Keratinocyte (primary cell): ENCODE data around the gene NGDN.

Source experiments
- EZH2 ChIP-seq: IDR thresholded peaks from one replicate; pipeline ENCODE4 v1.6.1; 2012; ENCODE audit warnings: inconsistent platforms, mild to moderate bottlenecking, low read length, moderate library complexity
- TF ChIP-seq, protein P1 (sequence below), 3 experiments: IDR thresholded peaks in 1 of 3; conservative IDR thresholded peaks in 1 of 3; optimal IDR thresholded peaks in 1 of 3; 2 replicates in 2 of 3; 3 replicates in 1 of 3; pipeline versions ENCODE3 to v1.5.1; 2011; ENCODE audit warnings: low read length in 3 of 3, mild to moderate bottlenecking in 3 of 3, moderate library complexity in 2 of 3, control low read depth in 1 of 3, inconsistent platforms in 1 of 3; ENCODE audit not compliant: insufficient read depth in 2 of 3; ENCODE audit errors: extremely low read depth in 1 of 3

DNA sequence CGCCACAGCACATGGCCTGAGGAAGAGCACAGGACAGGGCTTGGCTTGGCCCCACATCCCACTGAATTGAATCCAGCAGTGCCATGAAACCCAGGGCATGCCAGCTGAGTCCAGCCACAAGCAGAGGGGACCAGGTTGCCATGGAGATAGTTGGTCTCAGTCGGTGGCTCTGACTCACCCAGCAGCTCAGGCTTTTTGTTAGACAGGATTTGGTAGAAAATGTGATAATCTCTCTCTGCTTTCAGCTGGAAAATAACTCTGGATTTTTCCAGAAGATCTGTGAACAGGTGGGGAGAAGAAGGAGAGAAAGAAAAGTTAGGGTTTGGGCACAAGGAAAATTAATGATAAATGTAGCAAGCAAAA is 38.8 kb upstream of the NGDN start:
- TF ChIP-seq, protein P1, sequence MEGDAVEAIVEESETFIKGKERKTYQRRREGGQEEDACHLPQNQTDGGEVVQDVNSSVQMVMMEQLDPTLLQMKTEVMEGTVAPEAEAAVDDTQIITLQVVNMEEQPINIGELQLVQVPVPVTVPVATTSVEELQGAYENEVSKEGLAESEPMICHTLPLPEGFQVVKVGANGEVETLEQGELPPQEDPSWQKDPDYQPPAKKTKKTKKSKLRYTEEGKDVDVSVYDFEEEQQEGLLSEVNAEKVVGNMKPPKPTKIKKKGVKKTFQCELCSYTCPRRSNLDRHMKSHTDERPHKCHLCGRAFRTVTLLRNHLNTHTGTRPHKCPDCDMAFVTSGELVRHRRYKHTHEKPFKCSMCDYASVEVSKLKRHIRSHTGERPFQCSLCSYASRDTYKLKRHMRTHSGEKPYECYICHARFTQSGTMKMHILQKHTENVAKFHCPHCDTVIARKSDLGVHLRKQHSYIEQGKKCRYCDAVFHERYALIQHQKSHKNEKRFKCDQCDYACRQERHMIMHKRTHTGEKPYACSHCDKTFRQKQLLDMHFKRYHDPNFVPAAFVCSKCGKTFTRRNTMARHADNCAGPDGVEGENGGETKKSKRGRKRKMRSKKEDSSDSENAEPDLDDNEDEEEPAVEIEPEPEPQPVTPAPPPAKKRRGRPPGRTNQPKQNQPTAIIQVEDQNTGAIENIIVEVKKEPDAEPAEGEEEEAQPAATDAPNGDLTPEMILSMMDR (optimal IDR thresholded peaks at IDR 0.05 in 1 of 3, IDR thresholded peaks at IDR 0.05 in 1 of 3, conservative IDR thresholded peaks at IDR 0.05 in 1 of 3; ENCODE audit: extremely low read depth in 1 of 3, insufficient read depth in 2 of 3, low read length in 3 of 3) = no peak
- no peak for TF ChIP-seq EZH2
